Adrenal gland (tissue), 12 donors: ENCODE measurements around the gene PMP22. TPM values are rescaled to one million over a fixed set of nuclear protein-coding genes. Genes with fewer than 3 reads are reported as not detected.

Experiments
- DNase-seq, 7 donors: peaks; one replicate each; pipeline ENCODE4 v3.0.0-alpha.2; 2019 to 2020
- H3K27ac ChIP-seq, 5 donors: fragments of 200-600 bp; sonication (generic) in 4 of 5; 1 replicate in 3 of 5; 2 replicates in 2 of 5; pipeline versions ENCODE4 v1.5.1 to v1.8.0; 2016 to 2020; ENCODE audit warnings: mild to moderate bottlenecking in 1 of 5
- H3K27me3 ChIP-seq: fragments of 200-600 bp; 2 replicates; pipeline ENCODE4 v1.8.0; 2021
- H3K36me3 ChIP-seq, 2 donors: fragments of 200-600 bp; replicated peaks in 1 of 2; 1 replicate in 1 of 2; 2 replicates in 1 of 2; pipeline versions ENCODE4 v1.5.1 to v1.8.0; 2018 to 2022
- H3K4me1 ChIP-seq, 2 donors: fragments of 200-600 bp; replicated peaks in 1 of 2; 1 replicate in 1 of 2; 2 replicates in 1 of 2; pipeline versions ENCODE4 v1.5.1 to v1.8.0; 2018 to 2021
- H3K4me3 ChIP-seq, 4 donors: fragments of 200-600 bp; sonication (generic) in 3 of 4; one replicate each; pipeline ENCODE4 v1.5.1; 2016 to 2018
- H3K9me3 ChIP-seq, 3 donors: fragments of 200-600 bp; sonication (generic) in 1 of 3; replicated peaks in 1 of 3; 1 replicate in 2 of 3; 2 replicates in 1 of 3; pipeline versions ENCODE4 v1.5.1 to v1.8.0; 2016 to 2021
- POLR2A ChIP-seq, 2 donors: fragments of 450-650 bp; IDR thresholded peaks; one replicate each; pipeline ENCODE4 v1.6.1; 2017; ENCODE audit warnings: antibody characterized with exemption in 2 of 2, mild to moderate bottlenecking in 2 of 2, moderate library complexity in 1 of 2
- WGBS, 4 donors: extraction: QIAGEN DNeasy Blood & Tissue Kit in 2 of 4; methylation state at CpG; one replicate each; pipeline versions ENCODE4 v1.1.5 to v1.1.7; 2013 to 2017; 5-methylcytosine and 5-hydroxymethylcytosine counted together
- intact Hi-C, 2 donors: fragments of 100-400 bp; cut with DNase I; formaldehyde crosslinking; loops; one replicate each; pipeline versions ENCODE4 v1.14.1 to v1.15.0; 2022 to 2023
- polyA plus RNA-seq, 3 donors: library from polyadenylated mRNA; stranded (reverse); fragments of 200-250 nt in 2 of 3; fragments of 350-450 nt in 1 of 3; fragmentation: Illumina TruSeq in 1 of 3; extraction: RNeasy Lipid Tissue Mini Kit (QIAGEN cat#74804) in 1 of 3; gene quantifications; one replicate each; pipeline ENCODE4 v1.2.3, GENCODE V29; 2013 to 2014
- total RNA-seq, 9 donors: library from RNA; depleted of rRNA in 4 of 9; stranded (reverse); fragments of >200 nt in 4 of 9; fragments of 120-200 nt in 1 of 9; fragmentation: NEBNext Ultra II Directional in 1 of 9; extraction: Animal tissue kit (Norgen Biotek cat#: 25700) in 1 of 9; gene quantifications; one replicate each; pipeline versions ENCODE4 v1.1.0 to v1.2.4, GENCODE V29; 2013 to 2023
- TF ChIP-seq, protein P1 (sequence below), 6 experiments: fragments of 450-650 bp in 4 of 6; fragments of 200-600 bp in 2 of 6; sonication (generic) in 1 of 6; IDR thresholded peaks; 1 replicate in 5 of 6; 2 replicates in 1 of 6; pipeline versions ENCODE4 v1.5.1 to v1.8.0; 2016 to 2021; ENCODE audit warnings: antibody characterized with exemption in 6 of 6, mild to moderate bottlenecking in 2 of 6, moderate library complexity in 1 of 6
- donor health status: healthy with polysubstance abuse.
- donor health status: Bipolar disorder and iron deficiency.
- donor health status: DM: yes; HTN: yes; CAD: no.
- donor health status: DM: no; HTN: no; CAD: no.
- donor health status: DM: no; HTN: no; CAD: no.
- donor health status: DM: yes; HTN: yes; CAD: no.

The PMP22 gene
- total and polyA plus RNA-seq, 12 donors, result 17.1 to 142 (median 71.4) TPM

DNA sequence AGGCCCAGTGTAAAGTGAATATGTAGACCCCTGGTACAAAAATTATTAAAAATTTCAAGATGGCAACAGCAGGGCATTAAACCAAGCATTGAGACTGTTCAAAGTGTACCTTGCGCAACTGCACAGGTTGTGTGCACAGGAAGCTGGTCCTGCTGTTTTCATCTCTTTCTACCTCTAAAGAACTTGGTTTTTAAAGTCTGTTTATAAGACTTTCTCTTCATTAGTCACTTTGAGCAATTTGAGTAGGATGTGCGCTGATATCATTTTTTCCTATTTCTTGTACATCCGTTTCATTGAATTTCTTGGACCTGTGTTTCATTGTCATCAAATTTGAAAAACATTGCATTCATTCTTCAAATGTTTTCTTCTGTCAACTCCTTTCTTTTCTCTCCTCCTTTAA lies 16.8 kb upstream of the PMP22 start:
- TF ChIP-seq POLR2A (IDR thresholded peaks at IDR 0.05), result no peak
- TF ChIP-seq, protein P1, sequence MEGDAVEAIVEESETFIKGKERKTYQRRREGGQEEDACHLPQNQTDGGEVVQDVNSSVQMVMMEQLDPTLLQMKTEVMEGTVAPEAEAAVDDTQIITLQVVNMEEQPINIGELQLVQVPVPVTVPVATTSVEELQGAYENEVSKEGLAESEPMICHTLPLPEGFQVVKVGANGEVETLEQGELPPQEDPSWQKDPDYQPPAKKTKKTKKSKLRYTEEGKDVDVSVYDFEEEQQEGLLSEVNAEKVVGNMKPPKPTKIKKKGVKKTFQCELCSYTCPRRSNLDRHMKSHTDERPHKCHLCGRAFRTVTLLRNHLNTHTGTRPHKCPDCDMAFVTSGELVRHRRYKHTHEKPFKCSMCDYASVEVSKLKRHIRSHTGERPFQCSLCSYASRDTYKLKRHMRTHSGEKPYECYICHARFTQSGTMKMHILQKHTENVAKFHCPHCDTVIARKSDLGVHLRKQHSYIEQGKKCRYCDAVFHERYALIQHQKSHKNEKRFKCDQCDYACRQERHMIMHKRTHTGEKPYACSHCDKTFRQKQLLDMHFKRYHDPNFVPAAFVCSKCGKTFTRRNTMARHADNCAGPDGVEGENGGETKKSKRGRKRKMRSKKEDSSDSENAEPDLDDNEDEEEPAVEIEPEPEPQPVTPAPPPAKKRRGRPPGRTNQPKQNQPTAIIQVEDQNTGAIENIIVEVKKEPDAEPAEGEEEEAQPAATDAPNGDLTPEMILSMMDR (IDR thresholded peaks at IDR 0.05), result no peak
- Histone ChIP-seq H3K4me1 (no peaks in the 10 kb centered on the region), H3K36me3 (no peaks in the 10 kb centered on the region), H3K27me3 (no peaks in the 10 kb centered on the region), H3K4me3 (no peak overlapping the region), H3K27ac (no peak overlapping the region), H3K9me3 (no peaks in the 10 kb centered on the region)
- DNase-seq, result no peak
- WGBS, 4 donors, result 85 to 93% (median 86%) methylated on average over 3 of the region's 3 CpGs
- intact Hi-C loops, result no loop called here

DNA sequence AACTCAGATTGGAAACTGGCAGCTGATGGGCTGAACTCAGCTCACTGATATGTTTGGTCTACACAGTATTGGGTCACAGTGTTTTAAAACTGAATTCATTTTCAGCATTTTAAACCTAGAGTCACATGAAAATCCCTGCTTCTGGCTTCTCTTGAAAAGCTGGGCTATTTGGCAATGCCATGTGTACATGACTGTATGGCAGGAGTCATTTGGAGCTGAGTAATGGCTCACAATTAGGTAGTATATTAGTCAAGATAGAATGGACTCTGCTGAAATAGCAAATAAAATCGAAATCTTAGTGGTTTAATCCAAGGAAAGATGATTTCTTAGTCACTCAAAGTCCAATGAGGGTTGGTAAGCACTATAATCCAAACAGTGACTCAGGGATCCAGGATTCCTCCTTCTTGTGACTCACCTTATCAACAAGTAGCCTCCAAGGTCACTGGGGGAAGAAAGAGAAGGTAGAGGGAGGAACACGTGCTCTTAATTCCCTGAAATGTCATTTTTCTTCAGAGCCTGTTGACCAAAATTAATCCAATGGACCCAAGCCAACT lies 13.9 kb upstream of the PMP22 start:
- no peak for DNase-seq
- intact Hi-C loops, result no loop called here
- no peaks in the 10 kb centered on the region for H3K27me3 ChIP-seq
- H3K4me3 ChIP-seq, result no peak overlapping the region
- TF ChIP-seq, protein P1 (IDR thresholded peaks at IDR 0.05), result no peak
- H3K9me3 ChIP-seq, result no peaks in the 10 kb centered on the region
- H3K27ac ChIP-seq, result peak overlapping the region in 1 of 5 donors; percentile 26
- H3K36me3 ChIP-seq, result no peaks in the 10 kb centered on the region
- WGBS, 4 donors, result 31 to 45% (median 34%) methylated on average over 2 of the region's 2 CpGs
- no peaks in the 10 kb centered on the region for H3K4me1 ChIP-seq

DNA sequence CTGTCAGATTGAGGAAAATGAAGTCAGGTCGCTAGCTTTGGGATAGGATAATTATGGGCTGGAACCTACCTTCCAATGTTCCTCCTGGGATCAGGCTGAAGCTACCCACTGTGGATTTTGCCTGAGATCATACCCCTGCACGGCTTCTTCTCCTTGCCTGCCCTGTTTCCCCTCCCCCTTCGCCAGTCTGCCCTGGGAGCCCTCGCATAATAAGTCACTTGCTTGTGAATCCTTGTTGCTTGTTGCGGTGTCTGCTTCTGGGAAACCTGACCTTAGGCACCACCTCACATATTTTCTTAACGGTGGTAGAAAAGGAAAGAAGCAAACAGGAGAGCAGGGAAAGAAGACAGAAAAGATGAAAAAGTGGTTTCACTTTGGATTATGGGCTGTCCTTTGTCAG lies 13.3 kb upstream of the PMP22 start:
- H3K4me3 ChIP-seq, result no peak overlapping the region
- no peaks in the 10 kb centered on the region for H3K27me3 ChIP-seq
- H3K4me1 ChIP-seq, result no peaks in the 10 kb centered on the region
- no peaks in the 10 kb centered on the region for H3K9me3 ChIP-seq
- DNase-seq, result no peak
- TF ChIP-seq, protein P1 (IDR thresholded peaks at IDR 0.05), result no peak
- TF ChIP-seq POLR2A (IDR thresholded peaks at IDR 0.05), result no peak
- no peaks in the 10 kb centered on the region for H3K36me3 ChIP-seq
- no peak overlapping the region for H3K27ac ChIP-seq
- WGBS, 4 donors, result 33 to 43% (median 39%) methylated on average over 6 of the region's 6 CpGs
- intact Hi-C loops, result no loop called here

DNA sequence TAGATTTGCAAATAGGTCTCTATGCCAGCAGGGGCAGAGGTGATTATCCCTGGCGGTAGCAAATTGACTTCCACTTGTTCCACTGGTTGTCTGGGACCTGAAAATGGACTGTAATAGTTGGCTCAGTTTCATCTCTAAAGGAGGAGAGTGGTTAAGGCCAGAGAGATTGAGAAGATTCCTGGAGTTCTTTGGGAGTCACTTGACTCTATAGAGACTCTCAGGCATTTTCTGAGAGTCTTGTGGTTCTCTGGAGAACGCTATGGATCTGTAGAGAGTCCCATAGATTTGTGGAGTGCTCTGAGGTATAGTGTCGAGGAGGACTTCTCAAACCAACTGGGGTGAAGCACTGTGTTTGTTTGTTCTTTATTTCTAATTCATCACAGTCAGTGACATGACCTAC lies 8.9 kb upstream of the PMP22 start:
- intact Hi-C loops, result no loop called here
- WGBS, 4 donors, result 90 to 95% (median 93%) methylated on average over 3 of the region's 3 CpGs

DNA sequence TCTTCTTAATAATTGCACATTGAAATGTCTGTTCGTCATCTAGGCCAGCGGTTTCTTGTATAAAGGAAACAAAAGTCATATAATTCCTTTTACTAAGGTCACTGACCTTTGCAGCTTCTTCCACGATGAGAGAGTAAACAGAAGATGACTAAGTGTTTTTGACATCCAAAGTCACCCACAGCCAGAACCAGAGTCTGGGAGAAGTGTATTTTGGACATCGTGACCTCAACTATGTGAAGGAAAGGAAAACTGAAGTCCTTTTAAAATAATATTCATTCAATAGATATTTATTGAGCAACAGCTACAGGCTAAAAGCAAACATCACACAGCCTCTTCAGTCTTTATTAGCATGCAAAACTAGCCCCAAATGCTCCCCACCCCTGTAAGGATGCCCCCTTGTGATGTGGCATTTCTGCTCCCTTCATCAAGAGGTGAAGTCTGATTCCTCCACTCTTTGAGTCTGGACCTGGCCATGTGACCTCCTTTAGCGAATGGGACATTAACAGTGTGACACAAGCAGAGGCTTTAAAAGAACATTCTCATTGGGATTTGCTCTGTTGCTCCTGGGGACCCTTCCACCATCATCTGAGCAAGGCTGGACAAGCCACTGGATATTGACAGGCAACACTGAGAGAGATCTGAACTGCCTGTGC lies 8.1 kb upstream of the PMP22 start:
- Histone ChIP-seq H3K27ac (peak overlapping the region in 2 of 5 donors; percentile 15 to 66), H3K27me3 (no peaks in the 10 kb centered on the region), H3K36me3 (no peaks in the 10 kb centered on the region), H3K9me3 (no peaks in the 10 kb centered on the region), H3K4me1 (peaks cover 0 to 5% of the 10 kb centered on the region in 2 donors), H3K4me3 (no peak overlapping the region)
- intact Hi-C loops, result no loop called here
- peak in 1 of 7 donors; percentile 27 for DNase-seq
- TF ChIP-seq POLR2A (IDR thresholded peaks at IDR 0.05), result no peak
- TF ChIP-seq, protein P1 (IDR thresholded peaks at IDR 0.05), result no peak
- 39 to 47% (median 45%) methylated on average over 5 of the region's 5 CpGs for WGBS, 4 donors

More for the DNA sequence above, 8.9 kb upstream of the PMP22 start:
- H3K9me3 ChIP-seq, result no peaks in the 10 kb centered on the region
- no peaks in the 10 kb centered on the region for H3K27me3 ChIP-seq
- H3K4me3 ChIP-seq, result no peak overlapping the region
- TF ChIP-seq POLR2A (IDR thresholded peaks at IDR 0.05), result no peak
- no peaks in the 10 kb centered on the region for H3K36me3 ChIP-seq
- peaks cover 0 to 5% of the 10 kb centered on the region in 2 donors for H3K4me1 ChIP-seq
- DNase-seq, result no peak
- H3K27ac ChIP-seq, result no peak overlapping the region
